ENCODE measurements around the gene RABGAP1L. TPM values are rescaled to one million over a fixed set of nuclear protein-coding genes. Genes with fewer than 3 reads are reported as not detected.
A peak's percentile ranks its signal among the peaks of the same experiment; 100 is the strongest.

RABGAP1L gene
- total RNA-seq, 1 experiment from 2014 or later, result 57.4 TPM

DNA sequence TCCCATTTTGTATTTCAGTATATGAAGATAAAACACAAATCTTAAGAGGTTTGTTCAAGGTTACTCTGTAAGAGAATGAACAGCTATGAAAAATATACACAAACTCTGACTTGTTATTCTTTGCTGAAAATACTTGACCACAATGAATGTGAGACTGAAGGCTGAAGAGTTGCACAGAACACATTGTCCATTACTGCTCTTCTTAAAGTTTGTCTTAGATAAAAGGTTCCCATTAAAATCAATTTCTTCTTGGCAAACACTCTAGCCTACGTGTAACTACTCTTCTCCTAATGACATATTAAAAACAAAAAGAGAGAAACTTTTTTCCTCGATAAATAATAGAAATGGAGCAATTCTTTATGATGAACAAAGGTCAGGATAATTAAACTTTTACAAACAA is 45.2 kb upstream of the RABGAP1L start:
- TF ChIP-seq EZH2 (IDR thresholded peaks at IDR 0.05; ENCODE audit: low read depth), result no peak
- TF ChIP-seq, protein P1, sequence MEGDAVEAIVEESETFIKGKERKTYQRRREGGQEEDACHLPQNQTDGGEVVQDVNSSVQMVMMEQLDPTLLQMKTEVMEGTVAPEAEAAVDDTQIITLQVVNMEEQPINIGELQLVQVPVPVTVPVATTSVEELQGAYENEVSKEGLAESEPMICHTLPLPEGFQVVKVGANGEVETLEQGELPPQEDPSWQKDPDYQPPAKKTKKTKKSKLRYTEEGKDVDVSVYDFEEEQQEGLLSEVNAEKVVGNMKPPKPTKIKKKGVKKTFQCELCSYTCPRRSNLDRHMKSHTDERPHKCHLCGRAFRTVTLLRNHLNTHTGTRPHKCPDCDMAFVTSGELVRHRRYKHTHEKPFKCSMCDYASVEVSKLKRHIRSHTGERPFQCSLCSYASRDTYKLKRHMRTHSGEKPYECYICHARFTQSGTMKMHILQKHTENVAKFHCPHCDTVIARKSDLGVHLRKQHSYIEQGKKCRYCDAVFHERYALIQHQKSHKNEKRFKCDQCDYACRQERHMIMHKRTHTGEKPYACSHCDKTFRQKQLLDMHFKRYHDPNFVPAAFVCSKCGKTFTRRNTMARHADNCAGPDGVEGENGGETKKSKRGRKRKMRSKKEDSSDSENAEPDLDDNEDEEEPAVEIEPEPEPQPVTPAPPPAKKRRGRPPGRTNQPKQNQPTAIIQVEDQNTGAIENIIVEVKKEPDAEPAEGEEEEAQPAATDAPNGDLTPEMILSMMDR (conservative IDR thresholded peaks at IDR 0.05), result no peak
- Histone ChIP-seq H3K79me2 (ENCODE audit: low read depth) (no peaks in the 10 kb centered on the region), H3K27ac (no peak overlapping the region), H3K9me3 (ENCODE audit: insufficient read depth, low read depth) (no peaks in the 10 kb centered on the region), H3K9me2 (ENCODE audit: insufficient read depth) (no peaks in the 10 kb centered on the region), H3F3A (ENCODE audit: insufficient read depth, low read depth) (peaks cover 10% of the 10 kb centered on the region), H3K4me1 (replicated peaks; ENCODE audit: insufficient read depth) (peaks cover 10% of the 10 kb centered on the region; the same call in 1 of the 2 replicates), H2AFZ (no peak overlapping the region), H4K20me1 (ENCODE audit: insufficient read depth) (peaks cover 3% of the 10 kb centered on the region; the same call in 1 of the 2 replicates), H3K36me3 (ENCODE audit: low read depth) (no peaks in the 10 kb centered on the region), H3K4me2 (no peak overlapping the region), H3K4me3 (no peak overlapping the region), H3K27me3 (ENCODE audit: insufficient read depth, low read depth) (no peaks in the 10 kb centered on the region)
- ChIA-PET POLR2A (ENCODE audit: unreplicated experiment) (interaction anchor here (0.6 kb wide), 1 partner anchor 303 kb away, joined by 3 read pairs; no protein-coding TSS in a partner anchor), CTCF (interaction anchor here (0.6 kb wide), 1 partner anchor 35 kb away, joined by 3 read pairs; no protein-coding TSS in a partner anchor)
- no TSS peak for BruUV-seq (replicated peaks)
- intact Hi-C loops (cut with micrococcal nuclease; ENCODE audit: unreplicated experiment), result no loop called here
- DNase-seq, result no peak

DNA sequence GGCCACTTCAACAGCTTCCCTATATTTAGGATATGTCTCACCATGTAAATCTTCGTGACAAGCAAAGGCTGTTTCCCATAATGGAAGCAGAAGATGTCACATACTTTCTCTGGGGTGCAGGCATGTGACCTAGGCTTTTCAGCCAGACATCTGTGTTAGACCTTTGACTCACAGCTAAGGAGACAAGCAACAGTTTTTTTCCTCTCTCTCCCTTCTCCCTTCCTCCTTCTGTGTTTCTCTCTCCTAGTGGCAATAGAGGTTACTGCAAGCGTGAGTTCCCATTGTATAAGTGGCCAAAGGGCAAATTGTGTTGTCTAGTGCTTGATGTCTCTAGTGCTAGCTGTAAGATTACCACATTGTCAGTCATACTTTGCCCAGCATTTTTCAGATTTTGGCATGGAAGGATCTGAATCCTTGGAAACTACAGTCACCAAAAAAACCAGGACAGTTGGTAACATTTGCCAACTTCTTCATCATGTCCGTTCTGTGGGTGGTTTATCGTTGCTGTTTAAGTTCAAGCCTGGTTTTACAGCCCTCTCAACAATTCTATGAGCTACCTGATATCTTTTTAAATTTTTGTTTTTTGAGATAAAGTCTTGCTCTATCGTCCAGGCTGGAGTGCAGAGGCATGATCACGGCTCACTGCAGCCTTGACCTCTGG is 44.4 kb upstream of the RABGAP1L start:
- Histone ChIP-seq H3K9me2 (ENCODE audit: insufficient read depth) (no peaks in the 10 kb centered on the region), H3K36me3 (ENCODE audit: low read depth) (no peaks in the 10 kb centered on the region), H3K27me3 (ENCODE audit: insufficient read depth, low read depth) (no peaks in the 10 kb centered on the region), H3K79me2 (ENCODE audit: low read depth) (no peaks in the 10 kb centered on the region), H4K20me1 (ENCODE audit: insufficient read depth) (peaks cover 3% of the 10 kb centered on the region; the same call in 1 of the 2 replicates), H3K4me3 (no peak overlapping the region), H3K9me3 (ENCODE audit: insufficient read depth, low read depth) (no peaks in the 10 kb centered on the region), H3K4me1 (replicated peaks; ENCODE audit: insufficient read depth) (peaks cover 10% of the 10 kb centered on the region; the same call in 1 of the 2 replicates), H2AFZ (no peak overlapping the region), H3K27ac (no peak overlapping the region), H3F3A (ENCODE audit: insufficient read depth, low read depth) (peaks cover 10% of the 10 kb centered on the region), H3K4me2 (no peak overlapping the region)
- CTCF ChIA-PET, result interaction anchor here (0.6 kb wide), 1 partner anchor 121 kb away, joined by 12 read pairs; no protein-coding TSS in a partner anchor
- TF ChIP-seq EZH2 (IDR thresholded peaks at IDR 0.05; ENCODE audit: low read depth), result no peak
- TF ChIP-seq, protein P1 (conservative IDR thresholded peaks at IDR 0.05), result peak; percentile 71
- intact Hi-C loops (cut with micrococcal nuclease; ENCODE audit: unreplicated experiment), result no loop called here
- peak; percentile 17 to 51 for DNase-seq
- no TSS peak for BruUV-seq (replicated peaks)
- POLR2A ChIA-PET (ENCODE audit: unreplicated experiment), result interaction anchor here (0.6 kb wide), 1 partner anchor 304 kb away, joined by 3 read pairs; no protein-coding TSS in a partner anchor

DNA sequence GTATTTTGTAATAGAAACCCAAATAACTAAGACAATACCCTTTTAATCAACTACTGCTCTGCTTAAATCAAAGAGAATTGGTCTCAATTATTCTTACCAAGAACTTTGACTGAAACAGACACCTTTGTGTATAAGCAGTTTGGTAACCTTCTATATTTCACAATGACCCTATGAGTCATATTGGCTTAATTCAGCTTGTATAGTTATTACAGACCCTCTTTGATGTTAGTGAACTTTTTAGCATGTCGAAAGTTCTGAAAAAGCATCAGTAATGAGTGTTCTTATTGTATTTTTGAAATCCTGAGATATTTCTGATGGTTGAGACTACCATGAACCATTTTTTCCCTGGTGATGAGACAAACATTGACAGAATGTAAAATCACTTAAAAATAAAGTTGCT is 43.3 kb upstream of the RABGAP1L start:
- H3K9me3 ChIP-seq (ENCODE audit: insufficient read depth, low read depth), result 0 out of 2 replicates have a peak, but pooled peaks cover 3% of the 10 kb centered on the region
- no peak overlapping the region for H3K4me3 ChIP-seq
- no peak overlapping the region for H2AFZ ChIP-seq
- CTCF ChIA-PET, result interaction anchor here (0.7 kb wide), 1 partner anchor 524 kb away, joined by 3 read pairs; no protein-coding TSS in a partner anchor
- H3F3A ChIP-seq (ENCODE audit: insufficient read depth, low read depth), result peaks cover 10% of the 10 kb centered on the region
- H3K9me2 ChIP-seq (ENCODE audit: insufficient read depth), result no peaks in the 10 kb centered on the region
- H3K4me2 ChIP-seq, result no peak overlapping the region
- no peaks in the 10 kb centered on the region for H3K27me3 ChIP-seq (ENCODE audit: insufficient read depth, low read depth)
- intact Hi-C loops (cut with micrococcal nuclease; ENCODE audit: unreplicated experiment), result no loop called here
- H3K79me2 ChIP-seq (ENCODE audit: low read depth), result no peaks in the 10 kb centered on the region
- POLR2A ChIA-PET (ENCODE audit: unreplicated experiment), result no interaction called here
- peaks cover 10% of the 10 kb centered on the region; the same call in 1 of the 2 replicates for H3K4me1 ChIP-seq (replicated peaks; ENCODE audit: insufficient read depth)
- peaks cover 3% of the 10 kb centered on the region; the same call in 1 of the 2 replicates for H4K20me1 ChIP-seq (ENCODE audit: insufficient read depth)
- DNase-seq, result peak in 1 of 2 experiments; percentile 74
- H3K27ac ChIP-seq, result no peak overlapping the region
- no TSS peak for BruUV-seq (replicated peaks)
- TF ChIP-seq EZH2 (IDR thresholded peaks at IDR 0.05; ENCODE audit: low read depth), result no peak
- TF ChIP-seq, protein P1 (conservative IDR thresholded peaks at IDR 0.05), result no peak
- H3K36me3 ChIP-seq (ENCODE audit: low read depth), result no peaks in the 10 kb centered on the region
